AG04449 (cell line): ENCODE results near the gene LUC7L3.

Source experiments
- CTCF ChIA-PET: fragments of 350-600 bp; formaldehyde crosslinking; extraction: SDS; loops from one replicate; lab custom pipeline; 2021; ENCODE audit warnings: antibody characterized with exemption; lab: Yijun Ruan, JAX
- POLR2A ChIA-PET: fragments of 400-600, 350-600 bp; formaldehyde crosslinking; extraction: SDS; loops from one replicate; lab custom pipeline; 2020; ENCODE audit warnings: antibody characterized with exemption, inconsistent platforms; lab: Yijun Ruan, JAX
- DNase-seq: peaks from one replicate; pipeline ENCODE4 v3.0.0-alpha.2; 2010; ENCODE audit warnings: low read depth, low spot score
- H3K4me3 ChIP-seq: 2 replicates; pipeline ENCODE4 v1.5.1; 2011; ENCODE audit warnings: low read depth, mild to moderate bottlenecking, control low read depth, low read length
- TF ChIP-seq, protein P1 (sequence below): IDR thresholded peaks from one replicate; pipeline ENCODE4 v1.5.1; 2011; ENCODE audit warnings: mild to moderate bottlenecking, moderate library complexity, low read length, control low read depth, inconsistent platforms; ENCODE audit not compliant: insufficient read depth; ENCODE audit errors: missing control alignments

The LUC7L3 gene

DNA sequence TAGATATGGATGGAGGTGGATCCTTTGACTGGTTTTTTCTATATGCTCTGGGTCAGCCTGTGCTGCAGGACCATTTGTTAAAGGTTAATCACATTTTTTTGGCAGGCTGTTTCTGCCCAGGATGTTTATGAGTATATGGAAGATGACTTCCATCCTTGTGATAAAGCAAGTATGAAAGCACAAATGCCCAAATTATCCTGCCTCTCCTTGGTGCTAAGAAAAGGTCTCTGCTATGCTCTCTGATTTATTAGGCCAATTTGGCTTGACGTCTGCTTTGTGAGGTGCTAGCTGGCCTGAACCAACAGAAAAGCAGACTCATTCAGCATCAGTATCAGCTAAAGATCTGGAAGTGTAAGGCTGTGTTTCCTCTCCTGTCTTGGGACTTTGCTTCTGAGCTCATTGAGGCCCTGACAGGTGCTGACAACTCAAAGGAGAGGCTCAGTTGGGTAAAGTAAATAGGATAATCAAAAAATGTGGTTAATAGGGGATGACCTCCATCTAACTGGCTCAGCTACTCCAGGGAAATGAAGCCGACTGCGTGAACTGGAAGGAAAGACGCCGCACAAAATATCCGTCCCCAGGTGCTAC is 26.9 kb upstream of the LUC7L3 start:
- no peak for DNase-seq
- ChIA-PET POLR2A (interaction anchor here (0.6 to 1.2 kb wide), 2 partner anchors 19 to 53 kb away, joined by 3 read pairs; no protein-coding TSS in a partner anchor), CTCF (interaction anchor here (0.9 to 9.3 kb wide), 12 partner anchors 11 to 213 kb away, joined by 3 to 265 read pairs (median 4); partner anchors contain the start of genes ANKRD40 and SPATA20)
- H3K4me3 ChIP-seq, result no peak overlapping the region
- TF ChIP-seq, protein P1, sequence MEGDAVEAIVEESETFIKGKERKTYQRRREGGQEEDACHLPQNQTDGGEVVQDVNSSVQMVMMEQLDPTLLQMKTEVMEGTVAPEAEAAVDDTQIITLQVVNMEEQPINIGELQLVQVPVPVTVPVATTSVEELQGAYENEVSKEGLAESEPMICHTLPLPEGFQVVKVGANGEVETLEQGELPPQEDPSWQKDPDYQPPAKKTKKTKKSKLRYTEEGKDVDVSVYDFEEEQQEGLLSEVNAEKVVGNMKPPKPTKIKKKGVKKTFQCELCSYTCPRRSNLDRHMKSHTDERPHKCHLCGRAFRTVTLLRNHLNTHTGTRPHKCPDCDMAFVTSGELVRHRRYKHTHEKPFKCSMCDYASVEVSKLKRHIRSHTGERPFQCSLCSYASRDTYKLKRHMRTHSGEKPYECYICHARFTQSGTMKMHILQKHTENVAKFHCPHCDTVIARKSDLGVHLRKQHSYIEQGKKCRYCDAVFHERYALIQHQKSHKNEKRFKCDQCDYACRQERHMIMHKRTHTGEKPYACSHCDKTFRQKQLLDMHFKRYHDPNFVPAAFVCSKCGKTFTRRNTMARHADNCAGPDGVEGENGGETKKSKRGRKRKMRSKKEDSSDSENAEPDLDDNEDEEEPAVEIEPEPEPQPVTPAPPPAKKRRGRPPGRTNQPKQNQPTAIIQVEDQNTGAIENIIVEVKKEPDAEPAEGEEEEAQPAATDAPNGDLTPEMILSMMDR, result no peak

DNA sequence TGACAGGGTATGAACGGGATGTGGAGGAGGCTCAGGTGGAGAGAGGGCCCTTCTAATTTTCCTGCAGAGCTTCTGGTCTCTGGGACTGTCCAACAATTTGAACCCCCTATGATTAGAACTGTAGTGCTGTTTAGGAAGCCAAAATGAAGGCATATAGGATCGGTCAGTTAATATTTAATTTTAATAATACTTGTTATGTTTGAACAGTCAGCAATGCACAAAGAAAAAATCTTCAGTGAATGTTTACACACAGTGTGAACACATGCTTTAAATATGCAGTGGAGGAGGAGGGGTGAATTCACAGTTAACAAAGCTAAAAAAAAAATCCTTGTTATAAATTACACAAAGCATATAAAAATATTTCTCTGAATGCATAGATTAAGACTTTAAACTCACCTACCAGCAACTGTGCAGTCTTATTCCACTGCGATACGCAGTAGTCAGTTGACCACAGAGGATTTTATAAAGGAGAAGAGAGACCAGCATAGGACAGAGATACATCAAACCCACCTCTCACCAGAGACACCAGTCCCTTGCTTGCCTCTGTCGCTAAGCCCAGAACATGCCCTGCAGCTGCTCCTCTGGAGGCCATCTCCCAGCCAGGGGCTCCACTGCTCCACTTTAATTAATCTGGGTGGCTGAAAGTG is 26.2 kb upstream of the LUC7L3 start:
- no peak overlapping the region for H3K4me3 ChIP-seq
- DNase-seq, result no peak
- ChIA-PET POLR2A (interaction anchor here (0.6 kb wide), 1 partner anchor 19 kb away, joined by 3 read pairs; no protein-coding TSS in a partner anchor), CTCF (interaction anchor here (0.9 to 9.3 kb wide), 14 partner anchors 11 to 214 kb away, joined by 3 to 265 read pairs (median 7); partner anchors contain the start of genes ANKRD40, CACNA1G and SPATA20)
- TF ChIP-seq, protein P1, result no peak

DNA sequence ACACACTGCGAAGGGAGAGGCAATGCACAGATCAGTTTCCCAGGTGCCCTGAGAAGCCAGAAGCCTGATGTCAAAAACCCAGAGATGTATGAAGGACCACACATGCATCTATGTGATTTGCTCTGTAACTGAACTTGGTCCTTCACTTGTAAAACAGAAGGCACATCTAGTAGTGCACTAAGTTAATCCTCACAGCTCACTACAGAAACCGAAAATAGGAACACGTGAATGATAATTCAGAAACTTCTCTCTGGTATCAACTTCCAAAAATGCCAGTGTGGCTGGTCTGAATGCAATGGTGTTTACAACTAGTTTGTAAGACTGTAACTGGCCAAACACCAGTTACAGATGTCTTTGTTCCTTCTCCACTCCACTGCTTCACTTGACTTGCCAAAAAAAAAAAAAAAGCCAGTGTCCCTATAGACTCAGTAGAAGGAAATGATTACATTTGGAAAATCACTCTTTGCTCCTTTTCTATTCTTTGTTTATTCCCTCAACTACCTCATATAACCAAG is 23.0 kb upstream of the LUC7L3 start:
- H3K4me3 ChIP-seq, result no peak overlapping the region
- POLR2A ChIA-PET, result no interaction called here

DNA sequence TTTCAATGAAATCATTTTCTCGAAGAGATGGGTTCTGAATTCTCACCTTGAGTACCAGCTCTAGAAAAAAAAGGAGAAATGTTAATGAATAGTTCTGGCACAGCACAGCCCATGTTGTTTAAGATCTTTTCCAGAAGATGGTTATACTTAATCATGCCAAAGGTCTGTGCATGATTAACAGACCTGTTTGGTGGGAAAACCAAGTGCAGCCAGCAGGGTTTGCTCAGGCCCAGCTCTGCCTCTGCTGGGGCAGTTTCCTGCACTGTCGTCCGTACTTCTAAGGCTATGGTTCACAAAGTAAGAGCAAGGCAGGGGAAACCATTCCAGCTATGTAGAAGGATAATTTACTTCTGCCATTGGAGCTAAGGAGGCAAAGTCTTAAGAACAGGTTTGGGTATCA is 22.3 kb upstream of the LUC7L3 start:
- TF ChIP-seq, protein P1, result no peak
- POLR2A ChIA-PET, result no interaction called here

More for the DNA sequence above, 23.0 kb upstream of the LUC7L3 start:
- TF ChIP-seq, protein P1, result no peak
- CTCF ChIA-PET, result interaction anchor here (0.8 to 9.3 kb wide), 15 partner anchors 10 to 213 kb away, joined by 3 to 265 read pairs (median 9); partner anchors contain the start of genes ANKRD40, LUC7L3 and SPATA20
- DNase-seq, result no peak

DNA sequence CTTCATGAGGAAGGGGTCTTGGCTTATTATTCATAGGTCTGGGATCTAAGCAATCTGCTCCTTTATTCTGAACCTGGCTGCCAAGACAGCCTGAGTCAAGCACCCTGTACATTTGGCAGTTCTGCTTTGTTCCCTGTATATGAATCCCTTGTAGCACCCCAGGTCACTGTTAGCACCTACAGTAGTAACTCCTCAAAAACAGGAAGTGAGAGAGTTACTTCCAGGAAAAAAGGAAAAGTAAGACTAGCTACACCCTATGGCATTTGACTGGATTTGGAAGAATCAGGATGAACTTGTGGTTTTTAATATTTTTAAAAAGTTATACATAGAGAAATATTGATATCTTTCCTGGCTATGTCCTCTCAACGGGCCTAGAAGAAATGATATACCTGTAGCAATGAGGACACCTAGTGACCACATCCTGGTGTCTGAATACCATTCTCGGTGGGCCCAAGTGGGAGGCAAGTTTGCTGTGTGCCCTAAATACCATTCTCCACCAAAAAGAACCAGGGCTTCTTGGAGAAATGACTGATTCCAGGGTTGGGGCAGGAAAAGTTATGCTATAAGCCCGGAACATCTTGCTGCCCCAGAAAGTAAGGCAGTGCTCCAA is 21.6 kb upstream of the LUC7L3 start:
- H3K4me3 ChIP-seq, result no peak overlapping the region
- TF ChIP-seq, protein P1, result no peak
- POLR2A ChIA-PET, result no interaction called here
- no peak for DNase-seq
- CTCF ChIA-PET, result interaction anchor here (1.4 to 9.3 kb wide), 7 partner anchors 8 to 156 kb away, joined by 4 to 265 read pairs (median 54); partner anchors contain the start of genes ANKRD40 and SPATA20

More for the DNA sequence above, 22.3 kb upstream of the LUC7L3 start:
- H3K4me3 ChIP-seq, result no peak overlapping the region
- DNase-seq, result no peak
- CTCF ChIA-PET, result interaction anchor here (0.8 to 9.3 kb wide), 11 partner anchors 9 to 214 kb away, joined by 3 to 265 read pairs (median 20); partner anchors contain the start of genes ANKRD40 and SPATA20
